ENCODE results near the gene HBD. TPM values are rescaled to one million over a fixed set of nuclear protein-coding genes. Genes with fewer than 3 reads are reported as not detected.
"Not testable (repeated sequence)": the region's sequence is repeated elsewhere in the genome, so short reads cannot be mapped to it uniquely, and the experiment has no call there.

HBD gene
- total RNA-seq, 2 donors from 2014 or later = not detected

DNA sequence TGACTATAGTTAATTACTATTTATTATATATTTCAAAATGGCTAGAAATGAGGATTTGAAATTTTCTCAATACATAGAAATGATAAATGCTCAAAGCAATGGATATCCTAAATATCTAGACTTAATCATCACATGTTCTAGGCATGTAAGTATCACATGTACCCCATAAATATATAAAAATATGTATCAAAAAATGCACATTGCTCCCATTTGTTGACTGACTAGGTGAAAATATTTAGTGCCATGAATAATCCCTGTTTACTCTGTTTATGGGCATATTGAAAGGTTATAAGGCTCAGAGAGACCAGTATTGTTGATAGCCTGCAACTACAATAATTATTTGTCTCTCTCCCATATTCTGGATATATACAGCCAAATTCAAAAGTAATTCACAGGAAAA is 32.3 kb upstream of the HBD start:
- Mint-ChIP-seq H3K9me3 (no peaks in the 10 kb centered on the region), H3K27ac (no peak overlapping the region), H3K4me1 (no peaks in the 10 kb centered on the region), H3K36me3 (ENCODE audit: low read depth) (no peaks in the 10 kb centered on the region), H3K4me3 (no peak overlapping the region), H3K27me3 (peaks cover 3% of the 10 kb centered on the region)
- ATAC-seq (replicated peaks) = no peak

- Mint-ChIP-seq H3K36me3 (ENCODE audit: low read depth) (no peaks in the 10 kb centered on the region), H3K27me3 (peaks cover 3% of the 10 kb centered on the region), H3K4me1 (no peaks in the 10 kb centered on the region), H3K9me3 (no peaks in the 10 kb centered on the region), H3K27ac (no peak overlapping the region), H3K4me3 (no peak overlapping the region)
- no peak for ATAC-seq (replicated peaks)
Measured at GRCh38 chr11:5265832-5266231, 31.5 kb upstream of the HBD start.

DNA sequence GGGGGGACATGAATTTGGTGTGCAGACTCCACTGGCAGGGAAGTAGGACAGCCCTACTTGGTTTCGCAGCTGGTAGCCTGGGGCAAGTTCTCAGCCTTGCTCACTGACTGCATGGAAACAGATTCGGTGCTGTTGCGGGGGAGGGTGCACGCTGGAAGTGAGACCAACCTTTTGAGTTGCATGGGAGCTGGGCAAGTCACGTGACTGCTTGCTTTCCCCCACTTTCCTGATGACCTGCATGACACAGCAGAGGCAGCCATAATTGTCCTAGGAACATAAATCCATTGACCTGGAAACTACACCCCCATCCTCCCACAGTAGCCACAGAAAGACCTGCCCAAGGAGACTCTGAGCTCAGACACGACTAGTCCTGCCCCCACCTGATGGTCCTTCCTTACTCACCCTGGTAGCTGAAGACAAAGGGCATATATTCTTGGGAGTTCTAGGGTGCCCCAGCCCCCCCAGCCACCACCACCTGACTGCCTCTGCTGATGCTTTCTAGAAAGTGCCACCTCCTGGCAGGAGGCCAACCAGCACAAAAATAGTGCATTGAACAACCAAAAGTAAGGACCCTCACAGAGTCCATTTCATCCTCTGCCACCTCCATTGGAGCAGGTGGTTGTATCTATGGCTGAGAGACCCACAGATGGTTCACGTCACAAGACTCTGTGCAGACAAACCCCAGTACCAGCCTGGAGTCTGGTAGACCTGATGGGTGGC is 24.4 kb upstream of the HBD start:
- Mint-ChIP-seq H3K27ac (no peak overlapping the region), H3K4me3 (no peak overlapping the region), H3K9me3 (no peaks in the 10 kb centered on the region), H3K4me1 (no peaks in the 10 kb centered on the region), H3K36me3 (ENCODE audit: low read depth) (no peaks in the 10 kb centered on the region), H3K27me3 (peaks cover 7% of the 10 kb centered on the region)
- no peak for ATAC-seq (replicated peaks)

DNA sequence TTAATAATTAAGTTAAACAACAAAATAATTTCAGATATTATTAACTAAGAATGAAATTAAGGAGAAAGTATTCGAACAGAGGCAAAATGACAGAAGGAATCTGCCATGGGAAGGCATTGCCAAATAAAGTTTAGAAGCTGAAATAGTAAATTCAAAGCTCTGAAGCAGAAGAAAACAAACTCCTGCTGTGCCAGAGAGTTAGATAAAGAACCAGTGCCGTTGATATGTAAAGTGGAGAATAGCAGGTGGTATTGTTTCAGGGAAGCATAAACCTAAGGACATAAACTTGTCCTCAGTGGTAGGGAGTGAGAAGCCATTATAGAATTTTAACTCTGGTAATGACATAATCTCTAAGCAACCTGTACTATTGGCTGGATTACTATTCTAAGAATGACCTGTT is 23.0 kb upstream of the HBD start:
- H3K36me3 Mint-ChIP-seq (ENCODE audit: low read depth) = no peaks in the 10 kb centered on the region
- no peak for ATAC-seq (replicated peaks)
- no peak overlapping the region for H3K4me3 Mint-ChIP-seq
- H3K4me1 Mint-ChIP-seq = no peaks in the 10 kb centered on the region
- peaks cover 10% of the 10 kb centered on the region for H3K27me3 Mint-ChIP-seq
- no peaks in the 10 kb centered on the region for H3K9me3 Mint-ChIP-seq
- no peak overlapping the region for H3K27ac Mint-ChIP-seq

GRCh38 chr11:5254646-5255413 is 20.5 kb upstream of the HBD start, which contains the start of gene HBG2:
Gene HBG2, minus strand, starts transcription at chr11:5254781. Its CDS starts 53 bp downstream, at chr11:5254728.
- H3K9me3 Mint-ChIP-seq; H3K4me3 Mint-ChIP-seq; H3K27ac Mint-ChIP-seq; H3K4me1 Mint-ChIP-seq; ATAC-seq (replicated peaks); H3K36me3 Mint-ChIP-seq (ENCODE audit: low read depth): not testable (repeated sequence)
- H3K27me3 Mint-ChIP-seq = peaks cover 16% of the 10 kb centered on the region

GRCh38 chr11:5254023-5254422 is 19.7 kb upstream of the HBD start:
- peaks cover 16% of the 10 kb centered on the region for H3K27me3 Mint-ChIP-seq
- not testable (repeated sequence) for H3K4me3 Mint-ChIP-seq; H3K4me1 Mint-ChIP-seq; H3K9me3 Mint-ChIP-seq; H3K27ac Mint-ChIP-seq; H3K36me3 Mint-ChIP-seq (ENCODE audit: low read depth); ATAC-seq (replicated peaks)

- H3K27ac Mint-ChIP-seq; H3K36me3 Mint-ChIP-seq (ENCODE audit: low read depth); H3K4me3 Mint-ChIP-seq; H3K9me3 Mint-ChIP-seq; ATAC-seq (replicated peaks); H3K4me1 Mint-ChIP-seq: not testable (repeated sequence)
- H3K27me3 Mint-ChIP-seq = peaks cover 16% of the 10 kb centered on the region
Measured at GRCh38 chr11:5253440-5253839, 19.2 kb upstream of the HBD start.

- ATAC-seq (replicated peaks) = no peak
- Mint-ChIP-seq H3K27me3 (peaks cover 16% of the 10 kb centered on the region), H3K4me1 (no peaks in the 10 kb centered on the region), H3K4me3 (no peak overlapping the region), H3K27ac (no peak overlapping the region), H3K36me3 (ENCODE audit: low read depth) (no peaks in the 10 kb centered on the region), H3K9me3 (no peaks in the 10 kb centered on the region)
Measured at GRCh38 chr11:5252919-5253265, 18.6 kb upstream of the HBD start.

DNA sequence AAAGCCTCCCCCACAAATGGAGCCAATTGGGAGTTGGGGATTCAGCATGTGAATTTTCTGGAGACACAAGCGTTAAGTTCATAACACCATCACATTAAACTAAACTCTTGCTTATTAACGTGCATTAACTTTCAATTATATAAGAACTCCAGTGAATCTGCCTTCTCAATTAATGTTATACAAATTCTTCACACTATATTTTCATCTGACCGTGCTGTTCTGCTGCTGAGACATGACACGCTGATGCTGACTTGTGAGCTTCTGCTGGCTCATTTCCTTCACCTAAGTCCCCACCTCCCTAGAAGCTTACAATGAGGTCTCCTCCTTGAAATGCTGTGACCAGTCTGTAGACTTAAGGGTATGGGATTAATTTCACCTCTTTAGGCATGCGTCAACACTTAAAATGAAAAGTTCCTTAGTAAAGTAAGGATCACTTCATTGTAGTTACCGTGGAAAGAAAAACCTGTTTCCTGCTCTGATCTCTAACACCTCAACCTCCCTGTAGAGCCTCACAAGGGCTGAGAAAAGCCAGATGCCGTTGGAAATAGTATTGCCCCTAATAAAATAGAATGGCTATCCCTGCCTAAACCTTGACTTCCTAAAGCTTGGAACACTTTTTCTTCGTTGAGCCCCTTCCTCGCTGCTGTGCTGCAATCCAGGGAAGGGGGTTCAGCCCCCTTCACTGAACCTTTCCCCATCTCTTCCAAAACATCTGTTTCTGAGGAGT is 18.1 kb upstream of the HBD start:
- H3K9me3 Mint-ChIP-seq = no peaks in the 10 kb centered on the region
- no peaks in the 10 kb centered on the region for H3K4me1 Mint-ChIP-seq
- no peak overlapping the region for H3K4me3 Mint-ChIP-seq
- H3K36me3 Mint-ChIP-seq (ENCODE audit: low read depth) = no peaks in the 10 kb centered on the region
- H3K27ac Mint-ChIP-seq = no peak overlapping the region
- no peak for ATAC-seq (replicated peaks)
- peaks cover 13% of the 10 kb centered on the region for H3K27me3 Mint-ChIP-seq

DNA sequence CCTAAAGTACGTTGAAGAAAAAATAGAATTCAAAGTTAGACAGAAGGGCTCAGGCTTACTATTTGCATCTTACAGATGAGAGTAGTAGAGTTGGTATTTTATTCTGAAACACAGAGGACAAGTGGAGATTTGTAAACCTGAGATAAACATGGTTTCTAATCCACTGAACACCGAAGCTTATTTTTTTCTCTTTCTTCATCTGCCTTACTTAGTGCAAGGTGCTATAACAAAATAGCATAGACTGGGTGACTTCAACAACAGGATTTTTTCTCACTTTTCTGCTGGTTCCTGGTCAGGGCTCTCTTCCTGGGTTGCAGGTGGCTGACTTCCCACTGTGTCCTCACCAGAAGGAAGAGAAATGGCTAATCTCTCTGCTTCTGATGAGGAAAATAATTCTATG is 17.5 kb upstream of the HBD start:
- H3K9me3 Mint-ChIP-seq = no peaks in the 10 kb centered on the region

DNA sequence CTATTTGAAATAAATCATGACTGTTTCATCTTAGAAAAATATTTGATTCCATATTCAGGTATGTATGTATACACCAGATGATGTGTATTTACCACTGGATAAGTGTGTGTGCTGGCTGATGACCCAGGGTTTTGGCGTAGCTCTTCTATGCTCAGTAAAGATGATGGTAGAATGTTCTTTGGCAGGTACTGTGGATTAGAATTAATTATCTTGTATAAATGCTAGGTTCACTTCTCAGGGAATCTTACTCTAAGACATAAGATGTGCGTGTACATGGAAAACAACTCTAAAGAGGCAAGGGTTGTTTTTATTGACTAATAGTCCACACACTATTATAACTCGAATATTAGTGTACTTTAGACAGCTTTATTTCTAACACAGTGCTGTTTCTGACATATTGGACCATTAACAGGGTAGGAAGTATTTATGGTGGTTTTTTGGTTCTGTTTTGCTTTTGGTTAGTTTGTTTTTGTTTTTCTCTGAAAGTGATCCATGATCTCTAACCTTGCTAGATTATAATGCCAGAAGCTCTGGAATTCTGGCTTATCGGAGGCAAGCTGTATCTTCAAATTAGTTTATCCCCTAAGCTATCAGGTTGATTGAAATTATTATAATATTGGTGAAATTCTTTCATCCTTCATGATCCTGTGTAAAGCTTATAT is 16.4 kb upstream of the HBD start:
- peaks cover 10% of the 10 kb centered on the region for H3K27me3 Mint-ChIP-seq
- no peak overlapping the region for H3K4me3 Mint-ChIP-seq
- no peaks in the 10 kb centered on the region for H3K9me3 Mint-ChIP-seq
- H3K36me3 Mint-ChIP-seq (ENCODE audit: low read depth) = no peaks in the 10 kb centered on the region
- ATAC-seq (replicated peaks) = no peak
- H3K27ac Mint-ChIP-seq = no peak overlapping the region
- no peaks in the 10 kb centered on the region for H3K4me1 Mint-ChIP-seq

More for the DNA sequence above, 17.5 kb upstream of the HBD start:
- Mint-ChIP-seq H3K27ac (no peak overlapping the region), H3K4me3 (no peak overlapping the region), H3K4me1 (no peaks in the 10 kb centered on the region), H3K36me3 (ENCODE audit: low read depth) (no peaks in the 10 kb centered on the region), H3K27me3 (peaks cover 13% of the 10 kb centered on the region)
- no peak for ATAC-seq (replicated peaks)

GRCh38 chr11:5249807-5250396 is 15.6 kb upstream of the HBD start, which contains the start of gene HBG1:
Gene HBG1, minus strand, starts transcription at chr11:5249857. Its CDS starts 53 bp downstream, at chr11:5249804.
- not testable (repeated sequence) for ATAC-seq (replicated peaks); H3K9me3 Mint-ChIP-seq; H3K4me1 Mint-ChIP-seq; H3K27ac Mint-ChIP-seq; H3K4me3 Mint-ChIP-seq; H3K36me3 Mint-ChIP-seq (ENCODE audit: low read depth)
- peaks cover 15% of the 10 kb centered on the region for H3K27me3 Mint-ChIP-seq

DNA sequence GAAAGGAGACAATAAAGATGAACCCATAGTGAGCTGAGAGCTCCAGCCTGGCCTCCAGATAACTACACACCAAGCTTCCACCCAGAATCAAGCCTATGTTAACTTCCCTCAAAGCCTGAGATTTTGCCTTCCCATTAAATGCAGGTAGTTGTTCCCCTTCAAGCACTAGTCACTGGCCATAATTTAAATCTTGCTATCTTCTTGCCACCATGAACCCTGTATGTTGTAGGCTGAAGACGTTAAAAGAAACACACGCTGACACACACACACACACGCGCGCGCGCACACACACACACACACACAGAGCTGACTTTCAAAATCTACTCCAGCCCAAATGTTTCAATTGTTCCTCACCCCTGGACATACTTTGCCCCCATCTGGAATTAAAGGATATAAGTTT is 14.2 kb upstream of the HBD start:
- not testable (repeated sequence) for H3K4me3 Mint-ChIP-seq; H3K27ac Mint-ChIP-seq; H3K36me3 Mint-ChIP-seq (ENCODE audit: low read depth); H3K9me3 Mint-ChIP-seq; ATAC-seq (replicated peaks); H3K4me1 Mint-ChIP-seq
- peaks cover 19% of the 10 kb centered on the region for H3K27me3 Mint-ChIP-seq
